ENCODE data around the gene FAM229A. TPM values are rescaled to one million over a fixed set of nuclear protein-coding genes. Genes with fewer than 3 reads are reported as not detected.
A peak's percentile ranks its signal among the peaks of the same experiment; 100 is the strongest.

FAM229A gene
- total RNA-seq, 1 donor from 2014 or later = 8.5 TPM

GRCh38 chr1:32390904-32391870 is 28.9 kb upstream of the FAM229A start:
- Mint-ChIP-seq H3K4me3 (ENCODE audit: unreplicated experiment) (no peak overlapping the region), H3K9me3 (ENCODE audit: unreplicated experiment) (no peaks in the 10 kb centered on the region), H3K27me3 (ENCODE audit: unreplicated experiment) (peaks cover 2% of the 10 kb centered on the region), H3K36me3 (ENCODE audit: low read depth, unreplicated experiment) (peaks cover 20% of the 10 kb centered on the region), H3K27ac (ENCODE audit: unreplicated experiment) (no peak overlapping the region), H3K4me1 (ENCODE audit: unreplicated experiment) (peaks cover 20% of the 10 kb centered on the region)
- TF ChIP-seq CTCF (IDR thresholded peaks at IDR 0.05; ENCODE audit: unreplicated experiment) = no peak
- no peak for DNase-seq (ENCODE audit: low spot score)

DNA sequence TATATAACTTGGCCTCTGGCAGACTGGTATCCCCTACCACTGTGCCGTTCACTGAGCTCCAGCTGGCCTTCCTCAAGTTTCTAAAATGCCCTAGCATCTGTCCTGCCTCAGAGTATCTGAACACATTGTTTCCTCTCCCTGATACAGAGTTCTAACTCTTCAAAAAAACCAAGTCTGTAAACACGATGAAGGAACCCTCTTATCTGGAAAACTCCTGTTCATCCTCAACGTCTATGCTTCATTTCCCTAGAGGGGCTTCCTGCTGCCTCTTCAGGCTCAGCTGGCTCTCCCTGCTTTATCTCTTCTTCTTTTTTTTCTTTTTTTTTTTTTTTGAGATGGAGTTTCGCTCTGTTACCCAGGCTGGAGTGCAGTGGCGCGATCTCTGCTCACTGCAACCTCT is 26.4 kb upstream of the FAM229A start:
- no peak for DNase-seq (ENCODE audit: low spot score)
- H3K4me1 Mint-ChIP-seq (ENCODE audit: unreplicated experiment) = peaks cover 11% of the 10 kb centered on the region
- no peak overlapping the region for H3K4me3 Mint-ChIP-seq (ENCODE audit: unreplicated experiment)
- no peak for TF ChIP-seq CTCF (IDR thresholded peaks at IDR 0.05; ENCODE audit: unreplicated experiment)
- no peak overlapping the region for H3K27ac Mint-ChIP-seq (ENCODE audit: unreplicated experiment)
- no peaks in the 10 kb centered on the region for H3K27me3 Mint-ChIP-seq (ENCODE audit: unreplicated experiment)
- H3K9me3 Mint-ChIP-seq (ENCODE audit: unreplicated experiment) = no peaks in the 10 kb centered on the region
- H3K36me3 Mint-ChIP-seq (ENCODE audit: low read depth, unreplicated experiment) = peaks cover 13% of the 10 kb centered on the region

DNA sequence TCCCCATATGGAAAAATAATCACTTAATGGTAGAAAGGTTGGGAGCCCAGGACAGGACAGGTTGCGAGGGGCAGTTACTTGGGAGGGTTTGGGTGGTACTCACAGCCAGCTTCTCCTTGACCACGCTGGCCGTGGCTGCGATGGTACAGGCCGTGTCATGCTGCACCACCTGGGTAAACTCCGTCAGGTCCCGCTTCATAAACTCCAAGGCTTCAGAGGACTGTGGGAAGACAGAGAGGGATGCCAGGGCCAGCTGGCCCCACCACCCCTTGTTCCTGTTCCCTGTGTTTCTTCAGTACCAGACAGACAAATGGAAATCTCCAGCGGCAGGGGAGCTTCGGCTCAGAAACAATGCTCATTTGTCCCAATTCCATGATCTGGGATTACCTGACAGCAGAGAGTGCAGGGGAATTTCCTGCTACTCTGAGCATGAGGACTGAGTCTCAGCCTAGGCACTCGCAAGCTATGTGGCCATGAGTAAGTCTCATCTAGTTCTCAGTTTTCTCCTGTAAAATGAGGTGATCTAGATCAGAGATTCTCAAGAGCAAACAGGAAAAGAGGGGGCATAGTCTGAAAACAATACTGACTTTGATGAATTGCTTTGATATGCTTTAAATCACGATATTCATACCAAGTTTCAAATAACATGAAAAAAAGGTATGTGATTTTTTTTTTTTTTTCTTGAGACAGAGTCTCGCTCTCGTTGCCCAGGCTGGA is 24.5 kb upstream of the FAM229A start:
- Mint-ChIP-seq H3K9me3 (ENCODE audit: unreplicated experiment) (no peaks in the 10 kb centered on the region), H3K27me3 (ENCODE audit: unreplicated experiment) (no peaks in the 10 kb centered on the region), H3K4me3 (ENCODE audit: unreplicated experiment) (peak overlapping the region; percentile 16), H3K36me3 (ENCODE audit: low read depth, unreplicated experiment) (peaks cover 12% of the 10 kb centered on the region), H3K4me1 (ENCODE audit: unreplicated experiment) (no peaks in the 10 kb centered on the region), H3K27ac (ENCODE audit: unreplicated experiment) (no peak overlapping the region)
- no peak for DNase-seq (ENCODE audit: low spot score)
- TF ChIP-seq CTCF (IDR thresholded peaks at IDR 0.05; ENCODE audit: unreplicated experiment) = no peak

DNA sequence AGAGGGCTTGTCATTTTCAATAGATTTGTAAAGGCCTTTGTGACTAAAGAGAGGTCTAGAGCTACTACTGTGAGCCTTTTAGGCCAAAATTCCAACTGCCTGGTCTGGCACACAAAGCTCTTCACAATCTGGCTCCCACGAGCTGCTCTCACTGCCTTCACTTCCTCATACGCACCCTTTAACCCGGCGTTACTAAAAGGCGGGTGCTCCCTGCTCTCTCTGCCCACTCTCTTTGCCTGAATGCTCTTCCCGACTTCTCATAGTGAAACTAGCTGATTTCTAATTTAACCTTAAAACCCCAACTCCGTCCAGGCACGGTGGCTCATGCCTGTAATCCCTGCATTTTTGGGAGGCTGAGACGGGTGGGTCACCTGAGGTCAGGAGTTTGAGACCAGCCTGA is 17.8 kb upstream of the FAM229A start:
- TF ChIP-seq CTCF (IDR thresholded peaks at IDR 0.05; ENCODE audit: unreplicated experiment) = no peak
- H3K27ac Mint-ChIP-seq (ENCODE audit: unreplicated experiment) = peak overlapping the region; percentile 11
- H3K4me3 Mint-ChIP-seq (ENCODE audit: unreplicated experiment) = no peak overlapping the region
- H3K4me1 Mint-ChIP-seq (ENCODE audit: unreplicated experiment) = no peaks in the 10 kb centered on the region
- no peaks in the 10 kb centered on the region for H3K27me3 Mint-ChIP-seq (ENCODE audit: unreplicated experiment)
- no peak for DNase-seq (ENCODE audit: low spot score)
- H3K9me3 Mint-ChIP-seq (ENCODE audit: unreplicated experiment) = no peaks in the 10 kb centered on the region
- peaks cover 37% of the 10 kb centered on the region for H3K36me3 Mint-ChIP-seq (ENCODE audit: low read depth, unreplicated experiment)

Measured in endothelial cell (in vitro differentiated cells).